SW 1271 (cell line): ENCODE data around the gene GGA2.
"Not testable (repeated sequence)": the region's sequence is repeated elsewhere in the genome, so short reads cannot be mapped to it uniquely, and the experiment has no call there.

Experiments
- DNase-seq, 2 experiments: peaks; one replicate each; lab custom pipeline; 2025; lab: John Stamatoyannopoulos, UW

The GGA2 gene

DNA sequence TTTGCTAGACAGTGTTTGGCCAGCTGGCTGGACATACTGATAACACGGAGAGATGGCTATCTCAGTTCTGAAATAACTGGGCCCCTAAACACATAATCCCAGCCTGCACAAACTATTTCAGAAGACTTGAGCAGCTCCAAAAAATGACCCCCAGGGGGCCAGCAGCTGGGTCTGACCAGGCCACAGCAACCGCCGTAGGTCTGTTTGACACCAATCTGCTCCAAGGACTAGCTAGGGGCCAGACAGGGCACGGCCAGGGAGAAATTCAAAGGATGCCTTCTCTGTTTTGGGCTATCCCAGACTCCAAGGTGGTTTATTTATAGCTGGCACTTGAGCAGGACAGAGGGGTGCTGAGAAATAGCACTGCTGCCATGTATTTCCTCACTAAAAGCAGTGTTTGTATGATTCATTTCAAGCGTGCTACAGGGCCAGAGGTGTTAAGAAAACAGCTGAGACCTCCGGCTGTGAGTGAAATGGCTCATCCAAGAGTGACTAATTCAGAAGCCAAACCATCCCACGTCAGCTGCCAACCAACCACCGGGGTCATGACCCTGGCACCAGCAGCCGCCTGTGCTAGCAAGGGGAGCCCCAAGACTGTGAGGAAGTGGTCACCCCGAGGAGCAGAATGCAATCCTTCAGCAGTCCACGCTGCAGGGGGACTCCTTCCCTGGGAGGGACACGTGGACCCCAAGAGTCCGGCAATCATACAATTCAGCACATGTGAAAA, 5.7 kb downstream of the GGA2 start:
- DNase-seq = peak; percentile 72 to 89

DNA sequence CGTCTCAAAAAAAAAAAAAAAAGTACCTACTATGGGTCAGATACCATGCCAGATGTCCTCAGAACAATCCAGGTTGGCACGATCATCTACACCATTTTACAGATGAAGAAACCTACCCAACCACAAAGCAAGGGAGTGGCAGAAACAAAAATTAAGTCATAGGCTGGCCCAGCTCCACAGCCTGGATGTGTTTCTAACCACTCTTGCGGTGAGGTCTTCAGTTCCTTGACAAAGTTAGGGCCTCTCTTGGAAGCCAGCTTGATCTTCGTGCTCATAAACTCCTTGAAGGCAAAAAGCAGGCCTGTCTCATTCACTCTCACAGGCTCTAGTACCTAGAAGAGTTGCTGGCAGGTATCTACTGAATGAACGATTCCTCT, 6.2 kb downstream of the GGA2 start:
- DNase-seq = no peak

DNA sequence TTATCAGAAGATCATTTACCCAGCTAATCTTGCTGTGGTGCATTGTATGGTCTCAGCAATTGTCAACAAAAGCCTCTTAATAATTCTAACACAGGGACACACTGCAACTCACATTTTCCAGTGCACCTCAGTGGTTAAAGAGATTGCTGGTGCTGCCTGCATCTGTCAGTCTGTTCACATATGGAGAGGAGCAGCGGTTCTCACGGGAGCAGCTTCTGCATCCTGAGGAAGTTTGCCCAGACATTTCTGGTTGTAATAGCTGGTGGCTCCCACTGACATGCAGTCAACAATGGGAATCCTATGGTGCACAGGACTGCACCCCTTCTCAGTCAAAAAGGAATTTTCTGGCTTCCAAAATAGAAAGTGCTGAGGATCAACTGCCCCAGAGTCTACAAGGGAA, 7.8 kb downstream of the GGA2 start:
- DNase-seq = no peak

DNA sequence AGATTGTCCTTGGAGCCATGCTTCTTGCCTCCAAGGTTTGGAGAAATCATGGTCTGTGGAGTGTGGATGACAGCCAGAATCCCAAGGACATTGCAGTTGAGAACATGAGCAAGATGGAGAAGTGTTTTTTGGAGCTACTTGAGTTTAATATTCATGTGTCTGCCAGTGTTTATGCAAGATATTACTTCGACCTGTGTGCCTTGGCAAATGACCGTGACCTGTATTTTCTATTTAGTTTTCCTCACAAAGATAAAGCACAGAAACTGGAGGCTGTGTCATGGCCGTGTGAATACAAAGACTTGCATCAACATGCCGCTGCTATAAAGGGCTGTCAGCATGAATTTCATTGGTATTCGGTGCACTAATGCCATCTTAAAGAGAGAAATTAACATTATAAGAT, 9.0 kb downstream of the GGA2 start:
- no peak for DNase-seq

DNA sequence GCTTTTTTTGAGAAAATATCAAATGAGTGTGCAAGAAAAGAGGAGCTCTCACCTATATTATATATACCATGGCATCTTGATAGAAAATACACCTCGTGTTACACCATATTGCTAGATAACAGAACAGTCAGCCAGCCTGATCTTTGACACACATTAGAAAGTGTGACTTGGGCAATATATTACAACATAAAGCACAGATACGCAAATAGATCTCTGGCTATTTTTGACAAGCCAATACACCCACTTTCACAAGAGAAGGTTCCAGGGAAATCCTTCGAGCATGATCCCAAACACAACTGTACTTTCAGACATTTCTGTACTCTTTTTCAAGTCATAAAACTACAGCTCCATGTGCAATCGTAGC, 9.4 kb downstream of the GGA2 start:
- no peak for DNase-seq

DNA sequence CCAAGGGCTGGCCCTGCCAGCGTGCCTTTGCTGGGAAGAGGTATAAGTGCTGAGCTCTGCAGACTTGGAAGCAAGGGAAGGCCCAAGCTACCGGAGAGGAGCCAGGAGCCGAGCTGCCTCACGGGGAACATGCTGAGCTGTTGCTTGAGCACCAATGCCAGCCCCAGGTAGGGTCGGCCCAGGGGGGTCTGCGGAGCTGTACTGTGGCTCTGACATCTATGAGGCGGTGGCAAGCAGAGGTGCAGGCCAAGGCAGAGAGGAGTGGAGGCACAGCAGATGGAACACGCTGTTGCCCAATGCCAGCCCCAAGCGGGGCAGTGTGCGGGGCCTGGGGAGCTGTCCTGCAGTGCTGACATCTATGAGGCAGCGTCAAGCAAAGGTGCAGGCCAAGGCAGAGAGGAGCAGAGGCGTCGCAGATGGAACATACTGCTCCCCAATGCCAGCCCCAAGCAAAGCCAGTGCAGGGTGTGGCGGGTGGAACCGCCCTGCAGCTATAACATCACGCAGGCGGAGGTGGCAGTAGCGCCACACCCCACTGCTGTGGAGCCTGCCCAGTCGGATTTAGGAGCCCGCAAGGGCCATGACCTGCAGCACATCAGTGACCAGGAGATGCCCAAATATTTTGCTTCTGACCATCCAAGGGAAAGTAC, 10.0 kb downstream of the GGA2 start:
- no peak for DNase-seq

DNA sequence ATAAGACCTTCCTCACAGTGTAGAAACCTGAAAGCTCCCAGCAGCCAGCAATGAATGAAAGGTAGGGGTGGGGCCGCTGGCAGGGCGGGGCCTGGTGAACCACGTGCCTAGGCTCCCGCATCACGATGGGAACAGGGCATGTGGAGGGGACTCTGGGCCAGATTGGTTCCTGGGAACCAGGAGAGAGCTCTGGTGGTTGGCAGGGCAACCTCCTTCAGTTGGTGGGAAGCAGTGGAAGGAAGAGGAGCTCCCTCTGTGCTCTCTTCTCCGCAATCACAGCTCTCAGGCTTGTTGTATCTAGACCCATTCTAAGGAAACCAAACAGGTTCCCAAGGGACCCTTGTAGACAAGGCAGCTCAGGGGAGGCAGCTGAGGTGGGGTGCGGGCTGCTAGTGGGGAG, 10.5 kb downstream of the GGA2 start:
- no peak for DNase-seq

DNA sequence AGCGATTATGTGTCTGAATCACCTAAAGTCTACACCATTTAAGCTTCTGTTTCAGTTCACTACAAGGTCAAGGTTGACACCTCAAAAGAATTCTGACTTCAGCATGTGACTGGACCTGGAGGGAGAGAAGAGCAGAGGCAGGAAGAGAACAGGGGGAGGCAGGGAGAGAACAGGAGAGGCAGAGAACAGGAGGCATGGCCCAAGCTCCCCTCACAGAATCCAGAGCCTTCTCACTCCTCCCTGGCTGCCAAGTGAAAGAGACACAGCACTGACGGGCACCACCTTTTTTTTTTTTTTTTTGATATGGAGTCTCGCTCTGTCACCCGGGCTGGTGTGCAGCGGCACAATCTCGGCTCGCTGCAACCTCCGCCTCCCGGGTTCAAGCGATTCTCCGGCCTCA, 11.4 kb downstream of the GGA2 start:
- no peak for DNase-seq

DNA sequence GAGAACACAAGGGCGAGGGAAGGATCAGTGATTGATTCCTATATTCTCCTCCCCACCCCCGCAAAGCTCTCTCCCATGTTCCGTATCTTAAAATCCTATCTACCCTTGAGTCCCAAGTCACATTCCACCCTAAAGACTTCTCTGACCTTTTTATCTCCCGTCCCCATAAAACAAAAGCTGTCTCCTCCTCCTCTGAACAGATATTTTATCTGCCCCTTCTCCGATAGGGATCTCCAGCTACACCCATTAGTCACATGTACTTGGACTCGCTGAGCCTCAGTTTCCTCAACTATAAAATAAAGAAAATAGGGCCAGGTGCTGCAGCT, 12.8 kb downstream of the GGA2 start:
- no peak for DNase-seq

DNA sequence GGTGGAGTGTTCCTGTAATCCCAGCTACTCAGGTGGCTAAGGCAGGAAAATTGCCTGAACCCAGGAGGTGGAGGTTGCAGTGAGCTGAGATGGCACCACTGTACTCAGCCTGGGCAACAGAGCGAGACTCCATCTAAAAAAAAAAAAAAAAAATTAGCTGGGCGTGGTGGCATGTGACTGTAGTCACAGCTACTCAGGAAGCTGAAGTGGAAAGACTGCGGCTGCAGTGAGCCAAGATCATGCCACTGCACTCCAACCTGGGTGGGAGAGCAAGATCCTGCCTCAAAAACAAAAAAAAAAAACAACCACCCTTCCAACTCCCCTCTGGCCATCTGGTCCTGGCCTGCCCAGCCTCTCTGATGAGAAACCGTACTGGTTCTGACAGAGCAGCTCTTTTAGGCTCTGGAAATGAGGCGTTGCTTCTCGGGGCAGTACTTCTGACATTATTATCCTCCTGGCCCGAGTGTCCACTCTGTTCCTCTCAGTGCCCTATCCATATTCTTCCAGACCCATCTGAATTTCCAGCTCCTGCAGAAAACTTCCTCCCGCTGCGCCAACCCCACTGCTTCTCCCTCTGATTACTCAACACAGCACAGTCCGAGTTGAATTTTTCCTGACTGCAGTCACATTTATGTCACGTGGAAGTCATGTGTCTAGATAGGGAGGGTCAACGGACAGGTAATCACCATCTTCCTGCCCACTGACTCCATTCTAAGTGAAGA, 13.3 kb downstream of the GGA2 start:
- no peak for DNase-seq

DNA sequence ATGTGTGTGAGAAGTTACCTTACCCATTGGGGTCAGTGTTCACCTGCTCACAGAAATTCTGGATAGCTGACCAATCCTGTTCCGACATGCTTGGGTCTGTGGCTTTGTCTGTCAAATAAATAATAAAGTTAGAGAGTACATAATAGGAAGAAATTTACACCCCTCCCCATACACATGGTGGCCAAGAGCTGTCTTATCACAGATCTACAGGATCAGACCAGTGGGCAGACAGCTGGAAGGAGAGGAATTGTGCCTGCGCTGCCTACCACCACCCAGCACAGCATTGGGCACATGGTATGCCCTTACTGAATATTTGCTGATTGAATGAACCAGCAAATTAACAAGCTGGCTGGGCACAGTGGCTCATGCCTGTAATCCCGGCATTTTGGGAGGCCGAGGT, 14.6 kb downstream of the GGA2 start:
- DNase-seq = no peak

DNA sequence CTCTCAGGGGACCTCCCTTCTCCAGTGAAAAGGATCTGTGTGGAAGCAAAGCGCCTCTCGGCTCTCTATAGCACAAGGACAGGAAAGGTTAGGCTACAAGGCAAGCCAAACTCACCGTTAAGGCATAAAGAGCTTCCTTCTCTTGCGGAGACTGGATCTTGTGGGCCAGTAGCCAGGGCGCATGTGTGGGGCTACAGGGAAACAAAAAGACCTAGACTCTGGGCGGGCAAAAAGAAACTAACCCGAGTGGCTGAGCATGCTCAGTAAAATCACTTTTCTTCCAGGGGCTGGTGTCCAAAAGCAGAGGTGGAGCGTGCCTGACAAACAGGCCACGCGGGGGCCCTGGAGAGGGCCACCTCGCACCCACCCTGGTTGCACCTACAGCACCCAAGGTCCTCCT, 16.1 kb downstream of the GGA2 start:
- no peak for DNase-seq

DNA sequence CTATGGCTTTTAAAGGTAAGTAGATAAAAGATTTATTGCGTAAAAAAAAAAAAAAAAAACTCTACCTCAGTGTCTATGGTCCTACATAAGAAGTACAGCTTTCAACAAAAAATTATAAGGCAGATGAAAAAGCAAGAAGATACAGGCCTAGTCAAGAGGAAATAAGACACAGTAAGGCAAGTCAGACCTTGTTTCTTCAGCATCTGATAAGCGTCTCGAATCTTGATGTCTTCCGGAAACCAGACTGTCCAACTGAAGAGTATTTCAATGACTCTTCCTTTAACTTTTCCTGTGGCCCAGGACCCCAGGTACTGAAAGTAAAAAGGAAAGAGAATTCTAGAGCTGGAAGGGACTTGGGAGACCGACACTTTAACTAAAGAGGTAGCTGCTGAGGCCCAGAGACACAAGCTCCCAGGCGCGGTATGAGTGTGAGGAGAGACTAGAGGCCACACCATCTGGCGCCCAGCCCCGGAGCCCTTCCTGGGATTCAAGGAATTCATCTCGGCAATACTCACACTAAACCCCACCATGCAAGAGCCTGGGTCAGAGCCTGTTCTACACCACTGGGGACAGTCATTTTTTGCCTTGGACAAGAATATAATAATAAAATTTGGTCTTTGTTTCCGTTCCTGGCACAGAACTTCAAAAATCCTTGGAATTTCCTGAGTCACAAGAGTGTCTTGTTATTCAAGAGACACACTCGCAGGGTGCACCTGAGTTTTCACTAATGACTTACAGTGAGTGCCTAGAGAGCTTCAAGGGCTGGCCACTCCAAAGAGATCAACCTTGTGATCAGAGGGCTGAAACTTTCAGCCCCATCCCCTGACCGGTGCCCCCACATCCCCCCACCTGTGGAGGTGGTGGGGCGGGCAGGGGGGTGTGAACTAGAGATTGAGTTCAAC, 18.6 kb downstream of the GGA2 start:
- peak in 1 of 2 experiments; percentile 12 for DNase-seq

DNA sequence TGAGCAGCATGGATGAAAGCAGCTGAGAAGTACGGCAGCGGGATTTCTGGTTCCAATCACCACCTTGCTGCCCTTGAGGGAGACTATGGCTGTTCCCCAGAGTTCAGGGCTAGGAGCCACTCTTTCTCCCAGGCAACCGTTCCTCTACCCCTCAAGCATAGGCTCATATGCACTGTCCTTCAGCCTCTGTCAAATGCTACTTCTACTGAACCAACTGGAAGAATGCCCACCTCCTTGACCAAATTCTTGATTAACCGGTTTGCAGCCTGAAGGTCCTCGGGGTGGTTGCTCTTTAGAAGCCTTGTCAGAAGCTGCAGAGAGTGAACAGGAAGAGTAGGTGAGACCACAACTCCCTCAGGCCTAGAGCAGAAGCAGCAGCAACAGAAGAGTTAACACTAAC, 23.8 kb downstream of the GGA2 start:
- DNase-seq = no peak

DNA sequence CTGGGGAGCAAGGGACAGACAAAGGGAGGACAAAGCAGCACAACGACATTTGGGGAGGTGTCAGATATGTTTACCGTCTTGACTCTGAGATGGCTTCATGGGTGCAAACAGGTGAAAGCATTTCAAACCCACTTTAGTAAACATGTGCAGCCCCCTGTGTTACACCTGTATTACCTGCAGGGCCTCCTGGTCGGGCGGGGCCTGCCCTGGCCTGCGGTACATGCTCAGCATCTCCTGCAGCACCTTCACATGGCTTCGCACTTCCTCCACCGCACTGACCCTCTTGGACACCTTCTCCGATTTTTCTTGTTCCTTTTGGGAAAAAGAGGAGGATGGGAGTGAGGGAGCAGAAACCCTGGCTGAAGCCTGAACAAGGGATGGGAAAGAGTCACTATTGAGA, 24.5 kb downstream of the GGA2 start:
- DNase-seq = no peak

DNA sequence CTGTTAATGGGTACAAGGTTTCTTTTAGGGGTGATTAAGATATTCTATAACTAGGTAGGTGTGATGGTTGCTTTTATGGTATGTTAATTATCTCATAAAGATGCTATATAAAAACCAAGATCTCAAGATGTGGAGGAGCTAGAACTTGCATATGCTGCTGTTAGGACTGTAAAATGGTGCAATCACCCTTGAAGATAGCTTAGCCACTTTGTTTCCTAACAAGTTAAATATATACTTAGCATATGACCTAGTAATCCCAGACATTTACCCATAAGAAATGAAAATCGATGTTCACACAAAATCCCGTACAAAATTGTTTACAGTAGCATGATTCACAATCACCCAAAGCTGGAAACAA, 25.1 kb downstream of the GGA2 start:
- DNase-seq = no peak

DNA sequence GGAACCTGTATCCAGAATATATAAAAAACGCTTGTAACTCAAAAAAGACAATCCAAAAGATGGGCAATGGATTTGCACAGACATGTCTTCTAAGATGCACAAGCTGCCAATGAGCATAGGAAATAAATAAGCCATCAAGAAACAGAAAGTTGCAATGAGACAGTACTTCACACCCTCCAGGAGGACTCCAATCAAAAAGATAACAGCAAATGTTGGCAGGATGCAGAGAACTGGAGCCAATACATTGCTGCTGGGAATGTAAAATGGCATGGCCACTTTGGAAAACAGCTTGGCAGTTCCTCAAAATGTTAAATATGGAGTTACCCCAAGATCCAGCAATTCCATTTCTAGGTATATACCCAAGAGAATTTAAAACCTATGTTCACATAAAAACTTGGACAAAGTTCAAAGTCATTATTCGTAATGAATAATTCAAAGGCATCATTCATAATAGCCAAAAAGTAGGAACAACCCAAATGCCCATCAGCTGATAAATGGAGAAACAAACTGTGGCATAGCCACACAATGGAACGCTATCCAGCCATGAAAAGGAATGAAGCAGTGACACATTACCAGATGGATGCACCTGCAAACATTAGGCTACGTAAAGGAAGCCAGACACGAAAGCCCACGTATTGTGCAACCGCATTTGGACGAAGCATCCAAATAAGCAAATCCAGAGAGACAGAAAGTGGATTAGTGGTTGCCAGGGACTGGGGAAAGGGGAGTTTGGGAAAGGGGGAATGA, 25.6 kb downstream of the GGA2 start:
- DNase-seq = no peak

DNA sequence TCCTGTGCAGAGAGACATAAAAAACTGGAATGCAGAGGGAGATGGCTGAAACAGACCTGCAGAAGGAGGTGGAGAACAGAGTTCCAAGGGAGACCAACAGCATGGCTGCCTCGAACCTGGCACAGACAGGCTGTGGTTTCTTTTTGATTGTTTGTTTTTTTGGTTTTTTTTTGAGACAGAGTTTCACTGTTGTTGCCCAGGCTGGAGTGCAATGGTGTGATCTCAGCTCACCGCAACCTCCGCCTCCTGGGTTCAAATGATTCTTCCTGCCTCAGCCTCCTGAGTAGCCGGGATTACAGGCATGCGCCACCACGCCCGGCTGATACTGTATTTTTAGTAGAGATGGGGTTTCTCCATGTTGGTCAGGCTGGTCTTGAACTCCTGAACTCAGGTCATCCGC, 26.8 kb downstream of the GGA2 start:
- DNase-seq = not testable (repeated sequence)

DNA sequence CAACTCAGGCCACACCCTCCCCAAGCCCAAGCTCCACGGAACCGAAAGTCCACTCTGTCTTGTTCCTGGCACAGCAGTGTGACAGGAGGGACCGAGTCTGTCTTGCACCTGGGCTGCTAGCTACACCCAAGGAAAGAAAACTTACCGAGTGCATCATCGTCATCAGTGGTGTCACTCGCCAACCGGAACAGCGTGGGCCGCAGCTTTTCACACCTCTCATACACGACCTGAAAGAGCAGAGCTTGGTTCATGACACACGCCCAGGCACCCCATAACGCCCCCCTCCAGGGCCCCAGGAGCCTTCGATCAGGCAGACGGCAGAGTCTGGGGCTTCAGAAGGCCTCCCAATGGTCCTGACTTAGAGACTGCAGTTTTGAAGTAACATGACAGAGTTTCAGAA, 27.5 kb downstream of the GGA2 start:
- DNase-seq = no peak

DNA sequence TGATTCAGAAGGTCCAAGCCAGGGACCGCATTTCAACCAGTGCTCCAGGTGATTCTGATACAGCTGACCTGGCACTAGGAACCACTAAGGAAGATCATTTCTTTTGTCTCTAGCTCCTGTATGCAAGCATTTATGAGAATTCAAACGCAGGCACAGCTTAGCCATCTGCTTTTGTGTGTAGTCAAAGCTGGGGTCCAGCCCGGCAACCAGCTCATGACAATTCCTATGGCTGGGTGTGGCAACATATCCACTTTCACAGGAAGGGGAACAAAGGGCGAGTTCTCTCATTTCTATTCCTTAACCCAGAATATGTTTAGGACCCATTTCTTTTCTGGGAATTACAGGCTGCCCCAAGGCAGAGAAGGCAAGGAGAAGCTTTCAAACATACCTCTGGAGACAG, 30.0 kb downstream of the GGA2 start:
- no peak for DNase-seq

DNA sequence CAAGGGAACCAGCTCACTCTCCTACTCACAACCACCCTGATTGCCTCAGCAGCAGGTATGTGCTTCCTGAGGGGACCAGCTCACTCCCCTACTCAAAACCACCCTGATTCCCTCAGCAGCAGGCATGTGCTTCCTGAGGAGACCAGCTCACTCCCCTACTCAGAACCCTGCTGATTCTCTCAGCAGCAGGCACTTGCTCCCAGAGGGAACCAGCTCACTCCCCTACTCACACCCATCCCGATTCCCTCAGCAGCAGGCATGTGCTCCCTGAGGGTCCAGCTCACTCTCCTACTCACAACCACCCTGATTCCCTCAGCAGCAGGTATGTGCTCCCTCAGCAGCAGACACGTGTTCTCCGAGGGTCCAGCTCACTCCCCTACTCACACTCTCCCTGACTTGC, 31.2 kb downstream of the GGA2 start:
- DNase-seq = no peak

DNA sequence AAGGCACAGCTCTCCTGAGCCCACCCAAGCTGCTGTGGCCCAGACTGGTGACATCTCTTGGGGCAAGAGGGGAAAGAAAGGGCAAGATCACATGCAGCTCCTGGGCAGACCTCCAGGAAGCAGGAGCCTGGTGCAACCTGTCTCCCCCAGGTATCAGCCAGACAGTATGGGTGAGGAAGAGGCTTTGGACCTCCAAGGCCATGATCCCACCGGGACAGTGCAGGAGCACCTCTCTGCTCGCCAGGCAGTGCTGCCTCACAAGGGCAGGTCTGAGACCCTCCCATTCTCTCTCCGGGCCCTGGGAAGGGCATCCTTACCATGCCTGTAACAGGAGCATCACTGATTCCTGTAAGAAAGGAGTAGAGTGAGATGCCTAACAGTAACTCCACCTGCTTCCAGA, 31.7 kb downstream of the GGA2 start:
- no peak for DNase-seq
